Measurements from ENCODE around the gene ODC1.
A peak's percentile ranks its signal among the peaks of the same experiment; 100 is the strongest.
"Not testable (repeated sequence)": the region's sequence is repeated elsewhere in the genome, so short reads cannot be mapped to it uniquely, and the experiment has no call there.

ODC1 gene

GRCh38 chr2:10447895-10448575, at the start of gene ODC1:
TSS of gene ODC1 (minus strand) at chr2:10448327. CDS start at chr2:10445032, 3,295 bp downstream.
- peak; percentile 97 for DNase-seq

DNA sequence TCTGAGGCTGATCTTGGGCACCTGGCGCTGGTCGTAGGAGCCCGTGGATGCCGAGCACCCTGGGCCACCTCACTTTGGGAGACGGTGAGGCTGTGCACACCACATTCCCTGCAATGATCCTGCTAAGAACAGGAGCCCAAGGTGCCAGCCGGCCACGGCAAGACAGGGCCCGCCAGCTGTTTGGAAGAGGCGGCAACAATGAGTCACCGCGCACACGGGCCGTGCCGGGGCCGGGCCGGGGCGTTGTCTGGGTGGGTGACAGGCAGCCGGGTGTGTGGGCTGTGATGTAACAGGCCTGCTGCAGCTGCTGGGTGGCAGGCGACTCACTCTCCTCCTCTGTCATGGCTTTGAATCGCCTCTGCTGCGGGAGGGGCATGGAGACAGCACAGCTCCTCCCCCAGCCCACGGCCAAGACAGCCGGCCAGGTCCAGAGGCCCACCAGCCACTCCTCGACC, 49.7 kb upstream of the ODC1 start:
- DNase-seq: peak; percentile 94

DNA sequence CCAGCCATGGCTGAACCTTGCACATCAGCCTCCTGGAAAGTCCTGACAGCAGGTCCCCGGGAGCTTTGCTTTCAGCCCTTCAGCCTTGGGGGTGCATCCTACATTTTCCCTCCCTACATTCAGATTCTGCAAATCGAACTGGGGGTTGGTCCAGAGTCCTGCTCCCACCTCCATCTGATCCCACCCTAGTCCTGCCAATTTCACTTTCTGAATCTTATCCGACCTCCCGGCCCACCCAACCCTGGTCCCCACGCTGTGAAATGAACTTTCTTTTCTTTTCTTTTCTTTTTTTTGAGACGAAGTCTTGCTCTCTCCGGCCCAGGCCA, 47.8 kb upstream of the ODC1 start:
- no peak for DNase-seq

DNA sequence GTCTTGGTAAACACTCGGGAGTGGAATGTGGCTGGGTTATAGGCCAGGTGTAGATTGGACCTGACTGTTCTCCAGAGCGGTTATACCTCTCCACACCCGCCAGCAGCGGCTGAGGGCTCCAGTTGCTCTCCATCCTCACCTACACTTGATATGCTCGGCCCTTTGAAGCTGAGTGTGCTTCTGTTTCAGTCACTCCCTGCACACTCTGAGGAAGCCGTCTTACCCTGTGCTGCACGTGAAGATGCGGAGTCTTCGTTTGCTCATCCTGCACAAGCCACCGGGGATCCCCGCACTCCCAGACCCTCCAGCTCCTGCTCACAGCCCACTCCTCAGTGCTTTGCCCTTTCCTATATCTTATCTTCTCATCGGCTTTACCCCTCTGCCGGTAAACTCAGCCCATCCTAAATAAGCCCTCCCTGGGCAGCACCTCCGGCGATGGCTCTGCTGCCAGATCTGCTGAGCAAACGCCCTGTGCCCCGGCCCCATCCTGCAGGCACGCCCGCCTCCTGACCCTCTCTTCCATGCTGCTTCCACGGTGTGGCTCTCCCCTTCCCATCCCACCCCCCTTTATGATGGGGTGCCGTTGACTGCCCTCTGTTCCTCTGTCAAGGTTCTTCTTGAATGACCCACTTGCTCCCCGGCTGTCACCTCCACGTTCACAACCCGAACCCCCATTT, 47.3 kb upstream of the ODC1 start:
- peak; percentile 75 for DNase-seq

GRCh38 chr2:10494351-10495066, 46.4 kb upstream of the ODC1 start:
- DNase-seq: peak; percentile 12

DNA sequence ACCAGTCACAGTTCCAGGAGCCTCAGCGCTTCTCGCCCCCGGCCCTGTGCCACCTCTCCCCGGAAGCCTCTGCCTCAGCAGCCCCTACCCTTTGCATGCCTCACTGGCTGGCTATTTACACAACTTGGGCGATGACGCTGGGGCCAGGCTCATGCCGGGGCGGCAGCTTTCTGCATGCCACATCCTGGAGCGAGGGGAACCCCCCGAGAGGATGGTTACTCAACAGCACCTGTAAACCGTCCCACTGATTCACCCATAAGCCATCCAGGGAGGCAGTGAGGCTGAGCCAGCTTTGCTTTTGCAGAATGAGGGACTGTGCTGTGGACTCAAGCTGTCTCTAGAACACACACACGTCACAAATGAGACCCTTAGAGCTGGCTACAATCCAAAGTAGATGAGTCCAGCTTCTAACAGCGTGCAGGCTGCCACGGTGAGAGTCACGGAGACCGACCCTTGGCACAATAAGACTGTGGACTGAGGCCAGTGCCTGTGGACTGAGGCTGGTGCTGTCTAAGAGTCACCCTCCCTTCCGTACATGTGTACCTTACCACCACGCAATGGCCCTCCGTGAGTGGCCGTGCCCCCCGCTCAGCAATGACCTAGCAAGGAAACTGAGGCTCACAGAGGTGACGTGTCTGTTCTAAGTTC, 45.6 kb upstream of the ODC1 start:
- DNase-seq: peak; percentile 92

GRCh38 chr2:10493075-10493633, 45.0 kb upstream of the ODC1 start:
- DNase-seq: no peak

- peak; percentile 50 for DNase-seq
Measured at GRCh38 chr2:10490806-10491291, 42.7 kb upstream of the ODC1 start.

- DNase-seq: no peak
Measured at GRCh38 chr2:10489842-10490555, 41.9 kb upstream of the ODC1 start.

- not testable (repeated sequence) for DNase-seq
Measured at GRCh38 chr2:10488142-10488541, 40.0 kb upstream of the ODC1 start.

DNA sequence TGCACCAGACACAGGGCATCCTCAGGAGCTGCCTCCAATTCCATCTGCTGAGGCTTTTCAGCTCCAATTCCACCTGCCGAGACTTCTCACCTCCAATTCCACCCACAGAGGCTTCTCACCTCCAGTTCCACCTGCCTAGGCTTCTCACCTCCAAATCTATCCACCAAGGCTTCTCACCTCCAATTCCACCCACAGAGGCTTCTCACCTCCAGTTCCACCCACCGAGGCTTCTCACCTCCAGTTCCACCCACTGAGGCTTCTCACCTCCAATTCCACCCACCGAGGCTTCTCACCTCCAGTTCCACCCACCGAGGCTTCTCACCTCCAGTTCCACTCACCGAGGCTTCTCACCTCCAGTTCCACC, 39.6 kb upstream of the ODC1 start:
- DNase-seq: peak; percentile 33

- peak; percentile 89 for DNase-seq
Measured at GRCh38 chr2:10487081-10487740, 39.1 kb upstream of the ODC1 start.

- peak; percentile 56 for DNase-seq
Measured at GRCh38 chr2:10486601-10487079, 38.5 kb upstream of the ODC1 start.

- no peak for DNase-seq
Measured at GRCh38 chr2:10486091-10486490, 38.0 kb upstream of the ODC1 start.

GRCh38 chr2:10482913-10483312, 34.8 kb upstream of the ODC1 start:
- DNase-seq: no peak

- no peak for DNase-seq
Measured at GRCh38 chr2:10482460-10482859, 34.3 kb upstream of the ODC1 start.

- no peak for DNase-seq
Measured at GRCh38 chr2:10481666-10482157, 33.6 kb upstream of the ODC1 start.

DNA sequence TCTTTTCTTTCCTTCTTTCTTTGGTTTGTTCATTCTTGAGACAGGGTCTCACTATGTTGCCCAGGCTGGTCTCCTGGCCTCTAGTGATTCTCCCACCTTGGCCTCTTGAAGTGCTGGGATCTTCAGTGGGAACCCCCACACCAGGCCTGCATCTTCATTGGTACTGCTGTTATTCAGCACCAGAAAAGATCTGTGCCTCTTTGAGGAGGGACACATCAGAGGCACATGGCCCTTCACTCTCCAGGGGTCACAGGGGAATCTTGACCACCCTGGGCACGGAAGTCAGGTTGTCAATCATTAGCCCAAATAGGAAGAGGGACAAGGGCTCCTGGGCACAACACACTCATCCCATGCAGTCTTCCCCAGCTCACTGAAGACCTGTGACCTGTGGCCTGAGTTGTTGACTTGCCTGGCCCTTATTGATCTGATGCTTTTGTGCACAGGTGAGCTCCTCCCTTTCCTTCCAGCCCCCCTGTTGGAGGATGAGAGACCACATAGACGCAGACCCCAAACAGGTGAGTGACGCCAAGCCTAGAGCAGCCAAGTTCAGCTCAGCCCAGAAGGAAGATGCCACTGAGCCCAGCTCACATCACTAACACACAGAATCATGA, 33.0 kb upstream of the ODC1 start:
- no peak for DNase-seq

- DNase-seq: no peak
Measured at GRCh38 chr2:10480359-10480949, 32.3 kb upstream of the ODC1 start.

DNA sequence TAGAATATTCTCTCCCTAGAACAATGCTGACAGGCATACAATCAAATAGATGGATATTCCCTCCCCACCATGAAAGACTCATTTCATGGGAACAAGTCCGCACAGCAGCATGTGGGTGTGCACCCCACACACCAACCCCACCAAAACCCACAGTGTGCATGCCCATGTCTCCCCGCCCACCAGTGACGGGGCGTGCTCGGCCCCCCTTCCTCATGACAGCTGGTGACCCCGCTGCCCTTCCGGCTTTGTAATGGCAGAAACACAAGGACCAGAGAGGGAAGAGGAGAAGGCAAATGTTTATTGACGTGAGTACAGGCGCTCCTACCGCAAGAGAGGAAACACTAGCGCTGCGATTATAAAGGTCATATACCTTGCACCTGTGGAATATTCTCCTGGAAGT, 30.8 kb upstream of the ODC1 start:
- peak; percentile 29 for DNase-seq

DNA sequence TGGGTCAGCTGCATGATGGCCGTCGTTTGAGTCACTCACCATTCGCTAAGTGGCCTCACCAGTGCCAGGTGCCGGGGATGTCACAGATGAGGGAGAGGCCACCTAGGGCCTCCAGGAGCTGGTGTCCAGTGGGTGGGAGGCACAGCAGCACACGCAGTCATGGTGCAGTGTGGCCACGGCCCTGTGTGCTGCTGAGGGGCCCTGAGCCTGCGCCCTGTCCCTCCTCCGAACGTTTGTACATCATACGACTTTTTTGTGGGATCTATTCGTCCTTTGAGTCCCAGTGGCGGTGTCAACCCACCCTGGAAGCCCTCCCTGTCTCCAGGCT, 30.1 kb upstream of the ODC1 start:
- DNase-seq: no peak
